NCI-H1105 treated with DMSO at 0.1 percent for 48 hours (cell line): ENCODE measurements around the gene TTC28.
A peak's percentile ranks its signal among the peaks of the same experiment; 100 is the strongest.
"Not testable (repeated sequence)": the region's sequence is repeated elsewhere in the genome, so short reads cannot be mapped to it uniquely, and the experiment has no call there.

Source experiments
- DNase-seq: peaks from one replicate; lab custom pipeline; 2025; lab: John Stamatoyannopoulos, UW

The TTC28 gene

DNA sequence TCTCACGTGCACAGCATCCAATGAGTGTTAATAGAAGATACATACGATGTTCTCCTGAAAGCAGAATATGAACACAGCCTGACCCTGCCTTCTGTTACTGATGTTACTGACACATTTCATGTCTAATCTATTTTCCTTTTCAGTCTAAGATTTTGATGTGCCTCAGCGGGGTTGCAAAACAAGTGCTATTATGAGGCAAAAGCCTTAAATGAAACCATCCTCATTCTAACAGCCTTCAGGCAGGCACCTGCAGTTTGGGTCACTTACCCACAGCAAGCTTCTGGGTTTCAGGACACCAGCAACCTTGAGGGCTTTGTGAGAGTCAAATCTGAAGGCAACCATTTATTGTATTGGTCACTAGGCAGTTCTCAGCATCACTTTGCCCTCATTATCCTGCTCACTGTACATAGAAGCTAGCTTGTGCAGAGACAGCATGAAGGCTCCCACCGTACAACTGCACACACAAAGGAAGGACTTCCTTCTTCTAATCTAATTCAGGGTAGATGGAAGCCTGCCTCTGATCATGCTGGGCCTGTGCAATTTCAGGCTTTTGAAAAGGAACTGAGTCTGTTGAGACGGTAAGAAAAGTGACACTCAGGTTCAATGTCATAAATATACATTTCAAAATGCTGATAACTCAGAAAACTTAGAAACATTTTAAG lies 577.4 kb downstream of the TTC28 start:
- DNase-seq, result no peak

DNA sequence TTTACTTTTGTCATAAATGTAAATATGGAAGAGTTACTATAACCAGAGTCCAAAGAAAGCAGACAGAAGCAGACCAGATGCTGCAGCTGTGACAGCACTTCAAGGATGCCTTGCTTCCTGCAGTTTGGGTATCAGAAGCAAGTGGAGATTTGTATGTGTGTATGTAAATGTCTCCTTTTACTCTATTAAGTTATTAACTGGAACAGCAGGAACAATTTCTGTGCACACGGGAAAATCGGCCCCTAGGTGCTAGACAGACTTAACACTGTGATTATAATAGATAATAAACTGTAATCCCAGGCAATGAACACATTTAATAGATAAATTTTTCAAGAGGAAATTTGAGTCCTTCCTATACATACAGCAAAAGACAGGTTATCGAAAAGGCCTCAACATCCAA lies 582.0 kb downstream of the TTC28 start:
- no peak for DNase-seq

DNA sequence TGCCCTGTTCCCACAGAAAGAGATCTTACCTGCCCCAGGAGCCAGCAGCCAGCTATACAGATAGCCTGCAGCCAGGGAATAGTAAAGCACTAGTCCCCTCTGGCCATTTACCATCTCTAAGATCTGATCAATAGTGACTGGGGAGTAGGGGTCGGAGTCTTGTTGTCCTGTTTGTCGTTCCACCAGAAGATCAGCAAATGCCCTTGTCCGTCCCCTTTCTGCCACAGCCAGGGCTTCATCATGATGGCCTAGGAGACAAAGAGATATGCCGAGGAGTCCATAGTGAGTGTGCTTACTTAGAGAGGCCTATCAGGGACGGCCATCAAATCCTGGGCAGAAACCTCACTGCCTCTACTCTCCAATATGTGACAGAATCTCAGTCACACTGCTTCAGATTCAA lies 583.5 kb downstream of the TTC28 start:
- DNase-seq, result no peak

DNA sequence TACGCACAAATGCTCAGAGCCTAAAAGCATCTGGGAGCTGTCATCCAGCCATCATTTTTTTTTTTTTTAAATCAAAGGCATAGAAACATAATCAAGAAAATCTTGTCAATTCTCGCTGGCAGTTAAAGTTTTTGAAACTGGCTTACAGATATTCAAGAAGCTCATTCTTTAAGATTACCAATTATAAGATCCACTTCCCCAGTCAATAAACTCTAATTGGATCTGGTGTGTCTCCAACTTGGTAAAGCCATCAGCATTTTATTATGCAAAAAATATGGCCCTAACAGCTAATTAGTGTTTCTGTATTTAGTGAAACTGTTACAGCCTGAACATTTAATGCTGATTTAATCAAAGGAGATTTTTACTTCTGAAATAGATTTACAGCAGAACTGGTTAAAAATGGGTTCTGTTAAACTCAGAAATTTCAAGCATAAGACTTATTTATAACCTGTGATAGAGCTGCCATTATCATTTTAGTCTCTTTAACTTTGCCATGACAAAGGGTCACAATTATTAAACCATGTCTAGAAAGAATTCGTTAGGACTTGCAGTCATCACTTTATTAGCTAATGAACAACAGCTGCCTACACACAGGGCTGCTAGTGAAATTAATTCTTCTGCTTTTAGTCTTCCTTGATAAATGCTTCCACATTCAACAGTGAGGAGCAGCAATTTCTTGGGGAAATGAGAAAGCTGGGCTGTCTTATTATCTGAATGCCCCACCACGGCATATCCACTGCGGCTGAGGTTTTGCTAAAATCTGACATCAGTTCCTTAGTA lies 584.1 kb downstream of the TTC28 start:
- DNase-seq, result no peak

DNA sequence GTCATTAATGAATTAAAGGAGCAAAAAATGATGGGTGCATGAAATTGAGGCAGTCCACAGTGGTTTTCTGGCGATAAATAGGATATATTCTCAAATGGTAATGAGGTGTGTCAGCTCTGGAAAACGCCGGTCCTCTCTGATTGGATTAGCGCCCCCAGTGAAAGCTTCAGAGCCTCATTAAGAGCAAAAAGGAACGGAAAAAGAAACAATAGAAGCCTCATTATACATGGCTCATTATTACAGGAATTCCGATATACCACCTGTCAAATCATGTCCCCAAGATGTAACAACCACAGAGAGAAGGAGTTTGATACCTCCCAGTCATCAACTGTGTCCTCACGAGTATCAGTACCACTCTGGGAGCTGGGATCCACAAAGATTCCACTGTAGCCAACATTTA lies 584.9 kb downstream of the TTC28 start:
- DNase-seq, result no peak

DNA sequence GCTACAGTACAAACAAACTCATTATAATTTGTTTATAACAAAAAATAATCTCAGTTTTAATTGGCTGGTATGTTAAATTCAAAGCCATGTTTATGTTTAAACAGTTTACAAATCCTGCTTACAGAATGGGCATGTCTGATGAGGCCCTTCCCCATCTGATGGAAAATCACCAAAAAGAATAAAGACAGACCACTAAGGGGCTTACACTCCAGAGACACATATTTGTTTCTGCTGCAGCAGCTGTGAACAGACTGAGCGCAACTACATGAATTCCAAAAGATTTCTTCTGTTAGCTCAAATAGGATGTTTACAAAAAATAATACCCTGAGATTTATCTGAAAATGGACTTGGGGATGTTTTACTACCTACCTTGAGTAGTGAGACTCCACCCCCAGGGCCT lies 585.9 kb downstream of the TTC28 start:
- DNase-seq, result no peak

DNA sequence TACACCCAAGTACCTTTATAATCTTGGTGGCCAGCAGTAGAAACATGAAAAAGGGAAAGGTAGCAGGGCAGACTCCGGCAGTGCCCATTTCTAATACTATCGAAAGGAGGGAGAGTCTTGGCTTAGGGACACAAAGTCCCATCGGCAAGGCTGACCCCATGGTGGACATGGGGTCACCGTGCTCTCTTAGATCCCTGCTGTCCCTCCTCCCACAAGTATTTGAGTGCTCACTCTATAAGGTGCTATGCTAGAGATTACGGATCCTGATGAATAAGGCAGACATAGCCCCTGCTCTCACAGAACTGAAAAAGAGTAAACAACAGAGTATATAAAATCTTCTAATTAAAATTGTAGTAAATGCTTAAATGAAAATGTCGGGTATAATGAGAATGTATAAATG lies 588.2 kb downstream of the TTC28 start:
- DNase-seq, result no peak

DNA sequence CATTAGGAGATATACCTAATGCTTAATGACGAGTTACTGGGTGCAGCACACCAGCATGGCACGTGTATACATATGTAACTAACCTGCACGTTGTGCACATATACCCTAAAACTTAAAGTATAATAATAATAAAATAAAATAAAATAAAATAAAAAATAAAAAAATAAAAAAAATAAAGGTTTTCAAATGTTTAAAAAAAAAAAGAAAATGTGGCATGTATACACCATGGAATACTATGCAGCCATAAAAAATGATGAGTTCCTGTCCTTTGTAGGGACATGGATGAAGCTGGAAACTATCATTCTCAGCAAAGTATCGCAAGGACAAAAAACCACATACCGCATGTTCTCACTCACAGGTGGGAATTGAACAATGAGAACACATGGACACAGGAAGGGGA lies 590.1 kb downstream of the TTC28 start:
- not testable (repeated sequence) for DNase-seq

DNA sequence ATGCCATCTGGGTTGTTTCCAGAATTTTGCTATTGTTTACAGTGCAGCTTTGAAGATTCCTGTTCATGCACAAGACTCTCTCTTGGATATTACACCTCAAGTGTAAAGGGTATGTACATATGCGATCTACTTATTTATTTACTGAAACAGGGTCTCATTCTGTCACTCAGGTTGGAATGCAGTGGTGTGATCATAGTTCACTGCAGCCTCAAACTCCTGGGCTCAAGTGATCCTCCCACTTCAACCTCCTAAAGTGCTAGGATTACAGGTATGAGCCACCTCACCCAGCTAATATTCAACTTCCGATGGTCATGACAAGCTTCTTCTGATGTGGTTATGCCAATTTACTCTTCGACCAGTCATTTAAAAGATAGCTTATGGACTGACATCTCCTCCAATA lies 602.5 kb downstream of the TTC28 start:
- no peak for DNase-seq

DNA sequence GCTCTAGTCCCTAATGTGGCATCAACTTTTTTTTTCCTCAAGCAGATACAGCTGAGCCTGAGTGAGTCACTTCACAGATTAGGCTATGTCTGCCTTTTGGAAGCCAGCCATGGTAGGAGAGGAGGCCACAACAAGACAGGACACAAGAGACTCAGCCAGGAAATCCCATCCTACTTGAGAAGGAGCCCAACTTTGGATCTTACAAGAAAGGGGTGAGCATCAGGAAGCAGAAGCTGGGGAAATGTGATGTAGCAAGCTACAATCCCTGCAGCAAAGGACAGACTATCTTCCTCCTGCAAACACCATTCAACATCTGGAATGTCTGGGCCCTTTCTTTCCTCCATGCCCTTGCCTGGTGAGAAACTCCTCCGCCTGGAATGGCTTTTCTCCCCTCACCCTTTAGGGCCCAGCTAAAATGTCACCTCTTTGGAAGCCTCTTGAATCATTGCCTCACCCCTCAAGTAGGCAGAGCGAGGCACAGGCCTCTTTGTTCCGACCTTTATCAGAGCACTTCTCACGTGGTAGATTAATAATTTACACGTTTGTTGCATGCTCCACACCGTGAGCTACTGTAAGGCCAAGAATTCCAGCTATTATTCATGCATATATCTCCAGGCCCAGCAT lies 604.2 kb downstream of the TTC28 start:
- DNase-seq, result no peak

DNA sequence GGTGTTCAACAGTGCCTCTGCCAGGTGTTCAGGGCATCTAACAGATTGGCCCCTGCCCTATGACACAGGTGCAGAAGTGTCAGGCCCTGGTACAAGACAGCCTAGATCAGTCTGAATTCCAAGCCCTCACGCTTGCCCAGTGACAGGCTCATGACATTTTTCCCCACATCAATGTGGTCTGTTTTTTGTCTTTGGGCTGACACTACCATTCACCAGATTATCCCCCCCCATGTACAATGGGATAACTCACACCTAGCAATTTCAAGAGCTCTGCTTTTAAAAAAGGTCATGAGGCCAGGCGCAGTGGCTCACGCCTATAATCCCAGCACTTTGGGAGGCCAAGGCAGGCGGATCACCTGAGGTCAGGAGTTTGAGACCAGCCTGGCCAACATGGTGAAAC lies 605.1 kb downstream of the TTC28 start:
- no peak for DNase-seq

DNA sequence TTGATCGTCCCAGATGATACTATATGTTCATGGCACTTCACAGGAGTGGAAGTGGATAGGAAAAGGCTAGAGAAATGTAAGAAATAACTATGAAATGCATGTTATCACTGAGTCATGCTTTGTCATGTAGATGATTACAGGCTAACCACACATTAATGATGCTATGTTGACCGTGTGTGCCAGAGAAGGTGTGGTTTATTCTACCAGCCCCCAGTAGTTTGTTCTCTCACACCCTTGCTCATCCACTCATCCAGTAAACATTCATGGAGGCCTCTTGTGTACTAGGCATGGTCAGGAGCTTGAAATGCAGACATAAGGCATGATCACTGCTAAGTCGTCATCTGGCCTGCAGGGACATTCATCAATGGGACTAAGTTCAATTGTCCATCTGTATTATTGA lies 607.6 kb downstream of the TTC28 start:
- no peak for DNase-seq

DNA sequence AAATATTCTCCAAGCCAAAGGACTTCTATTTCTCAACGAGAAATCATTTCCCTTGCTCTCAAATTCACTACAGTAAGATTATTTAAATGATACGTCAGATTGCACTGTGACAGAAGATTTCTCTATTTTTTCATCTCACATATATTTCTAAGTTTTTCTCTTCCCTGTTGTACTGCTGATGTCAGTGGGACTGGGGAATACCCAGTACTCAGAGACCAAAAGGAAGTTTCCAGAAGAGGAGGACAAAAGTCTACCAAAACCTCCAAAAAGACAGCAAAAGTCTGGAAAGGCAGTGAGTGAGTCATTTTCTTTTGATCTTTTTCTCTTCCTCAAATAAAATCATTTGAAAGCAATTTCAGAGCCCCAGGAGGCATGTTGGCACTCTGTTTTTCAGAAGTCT lies 610.8 kb downstream of the TTC28 start:
- DNase-seq, result no peak

DNA sequence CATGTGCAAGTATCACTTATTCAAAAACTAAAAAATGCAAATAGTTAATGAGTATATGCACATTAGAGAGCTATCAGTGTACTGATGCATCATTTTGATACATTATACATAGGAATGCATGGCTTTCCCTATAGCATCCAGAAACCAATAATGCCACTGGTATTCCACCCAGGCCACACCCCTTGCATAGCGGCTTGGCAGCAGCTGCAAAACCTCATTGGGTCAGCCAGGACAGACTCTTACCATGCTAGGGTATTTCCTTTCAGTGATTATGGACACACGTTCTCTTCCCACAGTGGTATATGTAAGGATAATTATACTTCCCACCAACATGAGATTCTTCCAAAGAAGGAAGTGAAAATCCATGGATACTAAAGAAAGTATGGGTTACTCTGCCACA lies 614.7 kb downstream of the TTC28 start:
- DNase-seq, result no peak

DNA sequence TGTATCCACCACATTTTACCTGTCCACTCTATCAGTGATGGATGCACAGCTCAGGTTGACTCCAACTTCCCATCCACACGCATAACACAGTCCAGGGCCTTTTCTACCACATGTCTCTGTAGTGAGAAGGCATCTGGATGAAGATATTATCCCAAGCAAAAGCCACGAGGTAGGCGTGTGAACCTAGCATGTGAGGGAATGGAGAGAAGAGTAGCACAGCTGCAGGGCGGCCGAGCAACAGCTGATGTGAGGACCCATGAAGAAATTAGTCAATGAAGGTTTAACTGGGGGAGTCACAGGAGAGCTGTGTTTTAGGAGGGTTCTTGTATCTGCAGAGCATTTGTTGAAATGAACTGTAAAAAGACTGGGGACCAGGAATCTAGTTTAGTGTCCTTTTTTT lies 616.0 kb downstream of the TTC28 start:
- DNase-seq, result no peak

DNA sequence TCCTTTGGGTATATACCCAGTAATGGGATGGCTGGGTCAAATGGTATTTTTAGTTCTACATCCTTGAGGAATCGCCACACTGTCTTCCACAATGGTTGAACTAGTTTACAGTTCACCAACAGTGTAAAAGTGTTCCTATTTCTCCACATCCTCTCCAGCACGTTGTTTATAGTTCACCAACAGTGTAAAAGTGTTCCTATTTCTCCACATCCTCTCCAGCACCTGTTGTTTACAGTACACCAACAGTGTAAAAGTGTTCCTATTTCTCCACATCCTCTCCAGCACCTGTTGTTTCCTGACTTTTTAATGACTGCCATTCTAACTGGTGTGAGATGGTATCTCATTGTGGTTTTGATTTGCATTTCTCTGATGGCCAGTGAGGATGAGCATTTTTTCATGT lies 619.0 kb downstream of the TTC28 start:
- DNase-seq, result not testable (repeated sequence)

DNA sequence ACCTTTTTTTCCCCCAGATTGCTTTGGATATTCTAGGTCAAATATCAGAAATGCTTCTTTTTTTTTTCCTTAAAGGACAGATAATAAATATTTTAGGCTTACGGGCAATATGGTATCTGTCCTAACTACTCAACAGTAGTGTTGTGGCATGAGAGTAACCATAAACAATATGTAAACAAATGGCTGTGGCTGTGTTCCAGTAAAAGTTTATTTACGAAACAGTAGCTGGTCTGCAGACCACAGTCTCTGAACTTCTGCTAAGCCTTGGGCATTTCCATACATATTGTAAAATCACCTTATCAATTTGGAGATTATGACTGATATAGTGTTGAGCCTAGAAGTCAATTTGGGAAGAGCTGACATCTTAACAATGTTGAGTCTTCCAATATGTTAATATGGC lies 621.6 kb downstream of the TTC28 start:
- no peak for DNase-seq

DNA sequence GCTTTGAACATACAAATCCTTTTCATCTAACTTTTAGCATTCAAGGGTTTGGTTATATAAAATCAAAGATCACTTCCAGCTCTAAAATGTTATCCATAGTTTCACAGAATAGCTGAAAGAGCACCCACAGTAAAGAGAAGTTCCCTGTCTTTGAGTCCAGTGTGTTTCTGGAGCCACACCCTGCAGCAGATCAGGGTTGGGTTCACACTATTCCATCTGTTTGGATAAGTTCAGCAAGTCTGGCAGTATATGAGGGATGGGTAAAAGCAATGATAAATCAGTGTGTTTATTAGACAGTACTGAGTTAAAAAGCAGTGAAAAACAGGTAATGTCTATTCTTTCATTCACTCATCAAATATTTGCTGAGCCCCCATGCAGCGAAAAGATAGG lies 624.8 kb downstream of the TTC28 start:
- DNase-seq, result no peak

DNA sequence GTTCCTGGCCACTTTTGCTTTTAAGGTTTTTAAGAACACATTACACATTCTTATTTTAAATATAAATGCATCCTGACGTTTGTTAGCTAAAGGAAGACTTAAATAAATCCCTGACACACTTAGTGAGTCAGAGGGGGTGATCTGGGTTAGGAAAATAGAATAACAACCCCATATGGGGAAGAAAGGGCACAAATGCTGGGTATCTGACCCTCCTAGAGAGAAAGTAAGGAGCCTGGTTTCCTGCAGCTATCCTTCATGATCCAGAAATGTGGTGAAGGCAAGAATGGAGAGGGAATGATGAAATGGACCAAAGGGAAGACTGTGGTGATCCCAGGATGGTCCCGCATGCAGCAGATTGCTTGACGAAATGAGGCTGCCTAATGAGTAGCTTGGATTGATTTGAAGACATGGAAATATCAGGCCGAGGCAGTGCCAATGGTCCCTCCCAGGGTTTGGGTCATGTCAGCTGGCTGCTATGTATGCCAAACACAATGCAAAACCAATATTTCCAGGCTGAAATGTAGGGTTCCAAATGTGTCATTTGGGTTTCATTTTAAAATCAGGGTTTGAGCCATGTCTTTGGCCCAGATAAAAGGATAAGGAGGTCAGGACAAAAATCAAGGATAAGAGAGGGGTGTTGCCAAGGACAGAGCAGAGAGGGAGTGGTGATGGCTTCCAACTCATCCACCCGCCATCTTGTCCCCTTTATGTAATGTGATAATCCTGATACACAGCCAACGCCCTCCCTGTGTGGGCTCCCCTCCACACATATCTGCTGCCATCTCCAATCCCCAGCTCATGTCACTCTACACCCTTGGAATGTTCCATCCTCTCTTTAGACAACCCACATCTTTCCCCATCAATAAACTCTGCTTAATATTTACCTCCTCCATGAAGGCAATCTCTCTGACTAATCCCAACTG lies 625.5 kb downstream of the TTC28 start:
- DNase-seq, result no peak

DNA sequence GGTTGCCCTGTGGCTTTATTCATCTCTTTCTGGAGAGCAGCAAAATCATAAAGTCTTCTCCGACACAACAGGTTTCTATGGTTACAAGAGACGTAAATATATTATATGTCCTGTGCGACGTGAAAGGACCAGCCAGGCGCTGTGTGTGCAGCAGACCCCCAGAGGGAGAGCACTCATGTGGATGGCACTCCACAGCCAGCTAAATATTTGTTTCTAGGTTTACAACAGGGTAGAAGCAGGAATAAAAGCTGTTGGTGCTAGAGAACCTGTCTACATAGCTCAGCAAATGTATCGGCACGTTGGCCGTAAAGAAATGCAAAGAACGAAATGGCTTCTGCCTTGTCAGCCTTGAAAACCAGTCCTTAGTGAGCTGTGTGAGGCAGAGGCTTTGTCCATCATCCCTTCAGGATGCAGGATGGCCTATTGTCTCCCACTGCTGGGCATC lies 626.8 kb downstream of the TTC28 start:
- peak; percentile 63 for DNase-seq

DNA sequence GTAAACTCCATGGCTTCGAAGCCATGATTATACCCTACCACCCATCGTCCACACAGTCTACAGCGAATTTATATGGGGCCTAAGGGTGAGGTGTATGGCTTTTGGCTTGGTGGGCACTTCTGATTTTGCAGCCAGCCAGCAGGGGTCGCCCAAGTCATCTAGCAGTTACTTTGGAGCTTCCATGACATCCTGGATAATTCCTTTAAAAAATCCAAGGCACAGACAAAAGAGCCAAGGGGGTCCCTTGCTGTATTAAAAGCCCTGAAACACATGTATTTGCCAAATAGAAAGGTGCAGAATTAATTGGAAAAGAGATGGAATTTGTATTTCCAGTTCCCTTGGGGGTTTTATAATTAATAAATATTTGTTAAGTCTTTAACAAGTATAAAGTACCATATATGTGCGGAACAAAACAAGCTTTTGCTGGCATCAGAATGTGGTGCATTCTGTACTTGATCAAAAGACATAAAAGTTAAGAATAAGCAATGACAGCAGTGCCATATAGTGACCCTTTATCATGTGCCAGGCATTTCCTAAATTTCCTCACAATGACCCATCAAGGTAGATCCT lies 627.8 kb downstream of the TTC28 start:
- peak; percentile 39 for DNase-seq
